Activated CD4-positive, alpha-beta T cell treated with anti-CD3 and anti-CD28 coated beads, Interleukin-2, Interleukin-4, amounts not matched to agents 100 ng/mL and 50 ng/mL, durations not matched to agents 16 hours and 8 hours (primary cell): Measurements from ENCODE around the gene TBPL1.

Source experiments
- DNase-seq: peaks from one replicate; pipeline ENCODE4 v3.0.0-alpha.2; 2020; ENCODE audit warnings: low spot score

TBPL1 gene

GRCh38 chr6:134007077-134007476 lies 54.1 kb downstream of the TBPL1 start:
- DNase-seq: no peak

GRCh38 chr6:134009876-134010275 lies 56.9 kb downstream of the TBPL1 start:
- no peak for DNase-seq

- no peak for DNase-seq
Observed at GRCh38 chr6:134010400-134010799, 57.4 kb downstream of the TBPL1 start.

GRCh38 chr6:134010974-134011373 lies 58.0 kb downstream of the TBPL1 start:
- no peak for DNase-seq

GRCh38 chr6:134014588-134015137 lies 61.6 kb downstream of the TBPL1 start:
- DNase-seq: no peak

- DNase-seq: no peak
Observed at GRCh38 chr6:134015719-134016557, 62.9 kb downstream of the TBPL1 start.

- no peak for DNase-seq
Observed at GRCh38 chr6:134016558-134016814, 63.5 kb downstream of the TBPL1 start.

GRCh38 chr6:134020071-134020470 lies 67.0 kb downstream of the TBPL1 start:
- DNase-seq: no peak

GRCh38 chr6:134020543-134020942 lies 67.5 kb downstream of the TBPL1 start:
- no peak for DNase-seq

- DNase-seq: no peak
Observed at GRCh38 chr6:134020968-134021367, 67.9 kb downstream of the TBPL1 start.

- DNase-seq: no peak
Observed at GRCh38 chr6:134021396-134022122, 68.5 kb downstream of the TBPL1 start.

- no peak for DNase-seq
Observed at GRCh38 chr6:134022650-134023049, 69.6 kb downstream of the TBPL1 start.

- no peak for DNase-seq
Observed at GRCh38 chr6:134026597-134026996, 73.6 kb downstream of the TBPL1 start.

GRCh38 chr6:134028438-134028837 lies 75.4 kb downstream of the TBPL1 start:
- DNase-seq: no peak

- no peak for DNase-seq
Observed at GRCh38 chr6:134029495-134030455, 76.8 kb downstream of the TBPL1 start.

GRCh38 chr6:134031696-134032255 lies 78.8 kb downstream of the TBPL1 start:
- DNase-seq: no peak

- no peak for DNase-seq
Observed at GRCh38 chr6:134034478-134034877, 81.5 kb downstream of the TBPL1 start.

GRCh38 chr6:134034961-134035822 lies 82.2 kb downstream of the TBPL1 start:
- no peak for DNase-seq

GRCh38 chr6:134035823-134036296 lies 82.8 kb downstream of the TBPL1 start:
- no peak for DNase-seq

GRCh38 chr6:134039116-134039515 lies 86.1 kb downstream of the TBPL1 start:
- DNase-seq: no peak
